COR-L47 (cell line): Measurements from ENCODE around the gene PCCA.
"Not testable (repeated sequence)": the region's sequence is repeated elsewhere in the genome, so short reads cannot be mapped to it uniquely, and the experiment has no call there.

ENCODE experiments used
- DNase-seq: peaks from one replicate; lab custom pipeline; 2025; lab: John Stamatoyannopoulos, UW

PCCA gene

DNA sequence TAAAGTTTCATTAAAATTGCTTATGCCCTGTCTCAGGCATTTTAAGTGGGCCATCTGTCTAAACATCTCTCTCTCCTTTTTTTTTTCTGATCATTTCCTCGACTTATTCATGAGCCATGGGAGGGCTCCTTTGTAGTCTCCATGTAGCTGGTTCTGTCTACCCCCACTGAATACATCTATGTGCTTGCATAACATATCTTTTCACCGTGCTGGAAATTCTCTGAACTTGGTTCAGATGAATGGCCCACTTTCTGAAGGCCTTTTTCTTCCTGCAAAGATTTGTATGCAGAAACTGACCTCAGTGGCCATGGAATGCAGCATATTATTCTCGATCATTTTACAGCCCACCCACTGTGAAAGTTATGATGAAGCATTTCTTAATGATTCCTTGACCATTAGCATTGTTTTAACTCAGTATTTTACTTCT is 274.4 kb downstream of the PCCA start:
- no peak for DNase-seq

DNA sequence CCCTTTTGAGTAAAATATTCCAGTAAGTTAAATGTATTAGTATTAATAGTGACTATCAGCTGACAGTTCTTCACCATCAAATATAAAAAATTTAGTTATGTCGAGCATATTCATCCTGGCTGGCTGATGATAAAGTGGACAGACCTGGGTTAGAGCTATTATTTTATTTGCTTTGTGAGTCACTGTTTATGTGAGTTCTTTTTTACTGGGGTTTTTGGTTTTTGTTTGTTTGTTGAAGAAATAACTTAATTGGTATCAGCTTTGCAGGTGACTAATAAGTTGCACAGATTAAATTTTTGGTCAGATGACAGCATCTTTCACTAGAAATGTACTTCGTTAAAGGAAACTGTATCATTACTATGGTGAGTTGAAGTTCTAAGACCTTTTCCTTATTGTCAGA is 275.0 kb downstream of the PCCA start:
- DNase-seq = peak; percentile 17

GRCh38 chr13:100364591-100364990 is 275.7 kb downstream of the PCCA start:
- no peak for DNase-seq

DNA sequence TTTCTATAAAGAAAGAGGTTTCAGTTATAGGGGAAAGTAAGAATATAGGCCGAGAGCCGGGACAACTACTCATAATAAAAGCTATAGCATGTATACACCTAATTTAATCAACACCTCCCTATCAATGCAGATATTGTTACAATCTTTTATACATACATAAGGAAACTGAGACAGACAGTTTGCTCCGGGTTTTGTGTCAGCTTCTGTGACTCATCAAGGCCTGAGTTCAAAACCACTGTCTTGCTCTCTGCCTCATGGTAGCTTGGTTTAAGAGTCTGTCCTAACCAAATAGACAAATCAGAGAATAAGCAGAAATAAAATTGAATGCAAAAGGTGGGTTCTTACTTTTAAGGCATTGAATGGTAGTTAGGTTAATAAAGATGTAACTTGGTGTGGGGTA is 276.8 kb downstream of the PCCA start:
- no peak for DNase-seq

DNA sequence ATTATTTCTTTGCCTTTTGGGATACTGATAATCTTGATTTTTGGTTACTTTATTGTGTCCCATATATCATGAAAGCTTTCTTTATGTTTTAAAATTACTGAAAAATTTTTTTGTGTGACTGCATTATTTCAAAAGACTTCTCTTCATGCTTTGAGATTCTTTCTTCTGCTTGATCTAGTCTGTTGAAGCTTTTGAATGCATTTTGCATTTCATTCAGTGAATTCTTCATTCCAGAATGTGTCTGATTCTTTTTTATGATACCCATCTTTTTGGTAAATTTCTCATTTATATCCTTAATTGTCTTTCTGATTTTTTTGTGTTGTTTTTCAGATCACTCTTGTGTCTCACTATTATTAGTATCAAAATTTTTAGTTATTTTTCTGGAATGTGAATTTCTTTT is 289.6 kb downstream of the PCCA start:
- DNase-seq = no peak

GRCh38 chr13:100381595-100382224 is 292.8 kb downstream of the PCCA start:
- no peak for DNase-seq

- DNase-seq = no peak
Measured at GRCh38 chr13:100382785-100383184, 293.9 kb downstream of the PCCA start.

- no peak for DNase-seq
Measured at GRCh38 chr13:100387416-100387815, 298.5 kb downstream of the PCCA start.

GRCh38 chr13:100388150-100388549 is 299.3 kb downstream of the PCCA start:
- not testable (repeated sequence) for DNase-seq

DNA sequence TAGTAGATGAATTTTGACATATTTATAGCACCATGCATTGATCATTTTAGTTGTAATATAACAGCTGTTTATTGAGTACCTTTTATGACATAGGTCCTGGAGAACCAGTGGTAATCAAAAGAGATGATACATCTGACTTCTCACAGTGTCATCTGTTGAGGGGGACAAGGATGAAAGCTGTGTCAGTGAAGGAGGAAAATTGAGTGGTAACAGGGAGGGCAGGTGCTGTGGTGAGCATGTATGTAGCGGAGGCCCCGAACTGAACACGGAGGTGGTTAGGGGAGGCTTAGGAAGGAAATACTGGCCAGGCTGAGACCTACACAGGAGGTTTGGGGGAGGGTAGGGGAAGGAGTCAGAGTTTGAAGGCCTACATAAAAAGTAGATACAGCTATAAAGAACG is 300.0 kb downstream of the PCCA start:
- DNase-seq = no peak

DNA sequence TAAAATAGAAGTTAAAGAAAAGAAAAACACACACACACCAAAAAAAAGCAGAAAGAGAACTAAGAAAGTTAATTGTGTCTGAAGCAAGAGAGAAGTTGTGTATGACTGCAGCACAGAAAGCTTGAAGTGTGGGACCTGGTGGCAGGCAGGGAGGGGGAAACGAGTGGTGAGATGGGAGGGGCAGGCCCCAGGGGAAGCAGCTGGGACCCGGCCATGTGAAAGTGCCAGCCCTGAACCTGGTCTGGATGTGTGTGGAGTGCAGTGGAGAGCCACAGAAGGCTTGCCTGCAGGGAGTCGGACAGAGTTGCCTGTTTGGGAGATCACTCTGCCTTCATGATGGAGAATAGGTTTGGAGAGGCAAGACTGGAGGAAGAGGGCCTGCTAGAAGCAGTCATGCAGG is 300.7 kb downstream of the PCCA start:
- DNase-seq = no peak

DNA sequence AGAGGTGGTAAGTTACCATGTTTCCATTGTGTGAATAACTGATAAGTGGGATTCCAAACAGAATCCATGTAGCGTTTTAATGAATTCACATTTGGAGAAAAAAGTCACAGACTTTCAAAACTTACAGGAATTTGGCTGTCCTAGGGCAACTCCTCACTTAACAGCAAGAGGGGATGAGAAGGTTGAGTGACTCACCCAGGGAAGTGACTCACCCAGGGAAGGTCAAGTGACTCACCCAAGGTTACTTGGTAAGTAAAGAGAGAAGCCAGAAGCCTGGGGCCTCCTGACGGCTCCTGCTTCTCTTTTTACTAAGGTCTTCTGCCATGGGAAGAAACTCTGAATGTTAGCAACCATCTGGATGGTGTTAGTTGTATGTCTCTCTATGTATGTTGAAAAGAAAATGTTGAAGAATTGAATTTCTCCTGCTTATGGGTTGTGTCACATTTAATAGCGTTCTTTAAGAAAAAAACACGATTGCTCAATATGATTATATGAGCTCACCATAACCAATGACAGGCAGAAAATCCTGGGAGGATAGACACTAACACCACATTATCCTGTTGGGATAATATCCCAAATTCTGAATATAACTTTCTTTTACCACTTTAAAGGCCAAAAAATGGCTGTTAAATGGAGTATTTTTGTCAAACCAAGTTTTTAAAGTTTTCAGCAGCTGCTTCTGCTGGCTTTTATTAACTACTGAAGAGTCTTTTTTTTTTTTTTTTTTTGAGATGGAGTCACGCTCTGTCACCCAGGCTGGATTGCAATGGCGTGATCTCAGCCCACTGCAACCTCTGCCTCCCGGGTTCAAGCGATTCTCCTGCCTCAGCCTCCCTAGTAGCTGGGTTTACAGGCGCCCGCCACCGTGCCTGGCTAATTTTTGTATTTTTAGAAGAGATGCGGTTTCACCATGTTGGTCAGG is 304.1 kb downstream of the PCCA start:
- DNase-seq = no peak

DNA sequence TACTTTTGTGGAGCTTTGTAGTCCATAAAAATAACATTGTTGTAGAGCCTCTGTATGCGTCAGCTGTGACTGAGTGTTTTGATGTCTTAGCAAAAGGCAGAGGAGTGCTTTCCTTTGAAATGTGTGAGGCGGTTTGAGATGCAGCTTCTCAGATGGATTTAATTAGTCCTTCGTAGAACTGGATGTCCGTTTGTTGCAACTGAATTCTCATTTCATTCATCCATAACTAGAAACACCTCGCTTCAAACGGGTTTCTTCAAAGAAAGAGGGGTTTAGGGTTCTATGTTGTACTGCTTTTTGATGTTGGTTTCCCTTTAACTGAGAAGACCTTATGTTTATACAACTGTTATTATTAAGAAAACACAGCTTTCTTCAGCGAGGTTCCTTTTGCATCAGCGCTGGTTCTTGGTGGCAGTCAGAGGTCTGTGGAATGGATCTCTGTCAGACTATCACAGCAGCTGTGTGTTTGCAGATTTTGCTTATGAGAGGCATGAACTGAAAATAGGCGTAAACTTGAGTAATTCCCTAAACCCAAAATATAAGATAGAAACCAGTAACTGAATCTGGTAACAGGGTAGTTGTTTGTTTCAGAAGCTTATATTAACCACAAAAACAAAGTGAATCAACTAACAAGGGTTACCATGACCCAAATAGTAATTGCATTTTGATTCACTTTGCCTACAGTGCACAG is 305.3 kb downstream of the PCCA start:
- no peak for DNase-seq

- DNase-seq = no peak
Measured at GRCh38 chr13:100395698-100396373, 306.9 kb downstream of the PCCA start.

- no peak for DNase-seq
Measured at GRCh38 chr13:100396776-100397175, 307.9 kb downstream of the PCCA start.

GRCh38 chr13:100397627-100398026 is 308.7 kb downstream of the PCCA start:
- DNase-seq = no peak

- DNase-seq = peak; percentile 7
Measured at GRCh38 chr13:100398360-100398759, 309.5 kb downstream of the PCCA start.

DNA sequence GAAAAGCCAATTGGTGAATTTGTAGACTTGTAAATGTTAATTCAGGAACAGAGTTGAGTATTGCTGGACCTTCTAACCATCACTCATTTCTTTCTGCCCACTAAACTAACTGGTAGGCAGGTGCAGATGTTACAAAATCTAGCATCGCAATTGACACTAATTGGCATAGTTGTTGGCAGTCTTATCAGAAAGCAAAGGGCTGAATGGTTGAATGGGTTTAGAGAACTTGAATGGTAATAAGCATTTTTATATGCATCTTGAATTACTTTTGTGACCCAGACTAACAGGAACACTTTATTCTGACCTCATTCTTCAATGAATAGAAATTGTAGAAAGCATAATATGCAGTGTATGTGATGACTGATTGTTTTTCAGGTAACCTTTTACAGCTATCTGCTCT is 310.6 kb downstream of the PCCA start:
- peak; percentile 70 for DNase-seq

DNA sequence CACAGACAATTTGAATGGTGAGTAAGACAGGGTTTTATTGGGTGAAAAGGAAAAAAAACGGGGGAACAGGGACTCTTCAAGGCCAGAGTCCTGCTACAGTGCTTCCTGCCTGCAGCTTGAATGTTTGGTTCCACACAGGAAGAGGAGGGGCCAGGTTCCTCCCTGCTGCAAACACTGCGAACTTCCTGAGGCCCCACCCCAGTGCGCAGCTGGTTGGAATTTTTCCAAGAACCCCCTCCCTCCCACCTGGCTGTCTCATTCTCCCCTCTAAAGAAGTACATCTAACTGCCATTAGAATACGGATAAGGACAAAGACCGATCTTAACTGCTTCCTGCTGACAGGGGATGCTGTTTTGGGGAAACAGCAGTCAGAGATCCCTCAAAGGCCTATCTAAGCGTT is 314.8 kb downstream of the PCCA start:
- no peak for DNase-seq

GRCh38 chr13:100409132-100409531 is 320.2 kb downstream of the PCCA start:
- DNase-seq = no peak

GRCh38 chr13:100423375-100423774 is 334.5 kb downstream of the PCCA start:
- no peak for DNase-seq

DNA sequence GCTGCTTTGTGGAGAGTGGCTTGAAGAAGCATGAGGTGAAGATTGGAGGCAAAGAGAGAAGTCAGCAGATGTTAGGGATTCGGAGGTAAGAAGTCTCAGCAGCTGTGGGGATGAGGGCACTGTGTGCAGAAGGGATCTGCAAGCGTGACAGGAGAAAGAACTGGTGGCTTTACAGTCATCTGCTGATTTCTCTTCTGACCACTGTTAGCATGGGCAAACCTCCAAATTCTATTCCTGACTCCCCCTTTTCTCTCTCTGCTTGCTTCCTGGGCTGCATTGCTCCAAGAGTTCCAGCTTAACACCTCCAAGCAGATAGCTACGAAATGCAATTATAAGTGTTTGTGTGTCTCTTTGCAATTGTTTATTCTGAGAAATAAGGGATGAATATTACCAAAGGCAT is 340.1 kb downstream of the PCCA start:
- no peak for DNase-seq
